GM12875 (cell line): ENCODE results near the gene GHRL.

Experiments used
- H3K4me3 ChIP-seq: one replicate; pipeline ENCODE4 v1.5.1; 2011; ENCODE audit warnings: low read depth, low read length, control low read depth
- CTCF ChIP-seq: IDR thresholded peaks from 2 replicates; pipeline ENCODE4 v1.5.1; 2011; ENCODE audit warnings: low read depth, mild to moderate bottlenecking, control low read depth, inconsistent platforms, low read length, moderate library complexity, borderline replicate concordance; ENCODE audit not compliant: insufficient read depth

The GHRL gene

GRCh38 chr3:10333349-10333650, 40.6 kb upstream of the GHRL start:
- no peak for TF ChIP-seq CTCF

GRCh38 chr3:10332481-10333348, 40.0 kb upstream of the GHRL start:
- no peak overlapping the region for H3K4me3 ChIP-seq
- TF ChIP-seq CTCF, result no peak

More at GRCh38 chr3:10333349-10333650, 40.6 kb upstream of the GHRL start:
- H3K4me3 ChIP-seq, result no peak overlapping the region

GRCh38 chr3:10331320-10331719, 38.6 kb upstream of the GHRL start:
- TF ChIP-seq CTCF, result no peak
- no peak overlapping the region for H3K4me3 ChIP-seq

GRCh38 chr3:10330319-10330718, 37.6 kb upstream of the GHRL start:
- no peak for TF ChIP-seq CTCF
- no peak overlapping the region for H3K4me3 ChIP-seq

- TF ChIP-seq CTCF, result no peak
These were observed 36.8 kb upstream of the GHRL start for GRCh38 chr3:10329495-10330015.

GRCh38 chr3:10328460-10329071, 35.8 kb upstream of the GHRL start:
- TF ChIP-seq CTCF, result no peak
- no peak overlapping the region for H3K4me3 ChIP-seq

More at GRCh38 chr3:10329495-10330015, 36.8 kb upstream of the GHRL start:
- H3K4me3 ChIP-seq, result no peak overlapping the region

GRCh38 chr3:10327592-10327991, 34.8 kb upstream of the GHRL start:
- H3K4me3 ChIP-seq, result no peak overlapping the region
- TF ChIP-seq CTCF, result no peak
